LNCaP clone FGC (cell line): ENCODE results near the gene UQCR10.

Source experiments
- DNase-seq: peaks from one replicate; pipeline ENCODE4 v3.0.0-alpha.2; 2011; ENCODE audit warnings: low read depth
- H3K4me3 ChIP-seq: 2 replicates; pipeline ENCODE4 v1.5.1; 2011; ENCODE audit warnings: mild to moderate bottlenecking, low read depth, low read length, control low read depth
- CTCF ChIP-seq: IDR thresholded peaks from 2 replicates; pipeline ENCODE4 v1.5.1; 2012; ENCODE audit warnings: mild to moderate bottlenecking; ENCODE audit not compliant: control insufficient read depth, insufficient read depth; ENCODE audit errors: extremely low read depth

UQCR10 gene

GRCh38 chr22:29737251-29738117, 29.7 kb upstream of the UQCR10 start:
- no peak for DNase-seq
- H3K4me3 ChIP-seq: no peak overlapping the region
- TF ChIP-seq CTCF: no peak

- no peak for TF ChIP-seq CTCF
- no peak overlapping the region for H3K4me3 ChIP-seq
- no peak for DNase-seq
Measured at GRCh38 chr22:29738118-29738815, 28.9 kb upstream of the UQCR10 start.

GRCh38 chr22:29739346-29739875, 27.8 kb upstream of the UQCR10 start:
- TF ChIP-seq CTCF: no peak
- DNase-seq: no peak
- H3K4me3 ChIP-seq: no peak overlapping the region

- no peak for TF ChIP-seq CTCF
- no peak overlapping the region for H3K4me3 ChIP-seq
- DNase-seq: no peak
Measured at GRCh38 chr22:29740216-29740615, 27.0 kb upstream of the UQCR10 start.

- DNase-seq: no peak
- no peak overlapping the region for H3K4me3 ChIP-seq
- no peak for TF ChIP-seq CTCF
Measured at GRCh38 chr22:29741926-29742325, 25.2 kb upstream of the UQCR10 start.

- no peak for TF ChIP-seq CTCF
- no peak overlapping the region for H3K4me3 ChIP-seq
- no peak for DNase-seq
Measured at GRCh38 chr22:29742326-29742725, 24.8 kb upstream of the UQCR10 start.

- H3K4me3 ChIP-seq: no peak overlapping the region
- TF ChIP-seq CTCF: no peak
- DNase-seq: peak; percentile 58
Measured at GRCh38 chr22:29744902-29745301, 22.3 kb upstream of the UQCR10 start.
